ENCODE results near the gene APOC4.

- no peak for TF ChIP-seq CTCF (IDR thresholded peaks at IDR 0.05)
- TF ChIP-seq EP300 (IDR thresholded peaks at IDR 0.05) = no peak
Measured at GRCh38 chr19:44955505-44956439, 13.7 kb downstream of the APOC4 start.
